ENCODE measurements around the gene FBRS.

- TF ChIP-seq, protein P1, sequence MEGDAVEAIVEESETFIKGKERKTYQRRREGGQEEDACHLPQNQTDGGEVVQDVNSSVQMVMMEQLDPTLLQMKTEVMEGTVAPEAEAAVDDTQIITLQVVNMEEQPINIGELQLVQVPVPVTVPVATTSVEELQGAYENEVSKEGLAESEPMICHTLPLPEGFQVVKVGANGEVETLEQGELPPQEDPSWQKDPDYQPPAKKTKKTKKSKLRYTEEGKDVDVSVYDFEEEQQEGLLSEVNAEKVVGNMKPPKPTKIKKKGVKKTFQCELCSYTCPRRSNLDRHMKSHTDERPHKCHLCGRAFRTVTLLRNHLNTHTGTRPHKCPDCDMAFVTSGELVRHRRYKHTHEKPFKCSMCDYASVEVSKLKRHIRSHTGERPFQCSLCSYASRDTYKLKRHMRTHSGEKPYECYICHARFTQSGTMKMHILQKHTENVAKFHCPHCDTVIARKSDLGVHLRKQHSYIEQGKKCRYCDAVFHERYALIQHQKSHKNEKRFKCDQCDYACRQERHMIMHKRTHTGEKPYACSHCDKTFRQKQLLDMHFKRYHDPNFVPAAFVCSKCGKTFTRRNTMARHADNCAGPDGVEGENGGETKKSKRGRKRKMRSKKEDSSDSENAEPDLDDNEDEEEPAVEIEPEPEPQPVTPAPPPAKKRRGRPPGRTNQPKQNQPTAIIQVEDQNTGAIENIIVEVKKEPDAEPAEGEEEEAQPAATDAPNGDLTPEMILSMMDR (IDR thresholded peaks at IDR 0.05): no peak
- TF ChIP-seq EP300 (IDR thresholded peaks at IDR 0.05): no peak
- no peak for TF ChIP-seq POLR2A (IDR thresholded peaks at IDR 0.05)
- no peak for TF ChIP-seq POLR2AphosphoS5 (IDR thresholded peaks at IDR 0.05)
Measured at GRCh38 chr16:30621765-30622164, 36.5 kb upstream of the FBRS start.
